Measurements from ENCODE around the gene IFNA13. TPM values are rescaled to one million over a fixed set of nuclear protein-coding genes. Genes with fewer than 3 reads are reported as not detected.

Gene IFNA13
- total and polyA plus RNA-seq, 2 donors (not counting 3 experiments of a cell fraction or from before 2014, with no cell fraction given): not detected

Other genes starting within 250 kb of the IFNA13 start
- gene IFNW1, start 226.2 kb downstream of the IFNA13 start, total RNA-seq: not detected in 2 replicates
- not detected in 2 replicates for gene IFNW1, start 226.2 kb downstream of the IFNA13 start, polyA plus RNA-seq
- not detected in 2 replicates for gene IFNA21, start 201.4 kb downstream of the IFNA13 start, total RNA-seq
- not detected in 2 replicates for gene IFNA21, start 201.4 kb downstream of the IFNA13 start, polyA plus RNA-seq
- not detected in 2 replicates for gene IFNA4, start 180.5 kb downstream of the IFNA13 start, total RNA-seq
- gene IFNA4, start 180.5 kb downstream of the IFNA13 start, polyA plus RNA-seq: not detected in 2 replicates
- not detected in 2 replicates for gene IFNA7, start 165.9 kb downstream of the IFNA13 start, total RNA-seq
- not detected in 2 replicates for gene IFNA7, start 165.9 kb downstream of the IFNA13 start, polyA plus RNA-seq
- not detected in 2 replicates for gene IFNA10, start 160.9 kb downstream of the IFNA13 start, total RNA-seq
- gene IFNA10, start 160.9 kb downstream of the IFNA13 start, polyA plus RNA-seq: not detected in 2 replicates
- gene IFNA16, start 150.7 kb downstream of the IFNA13 start, total RNA-seq: not detected in 2 replicates
- not detected in 2 replicates for gene IFNA16, start 150.7 kb downstream of the IFNA13 start, polyA plus RNA-seq
- gene IFNA17, start 139.8 kb downstream of the IFNA13 start, total RNA-seq: not detected in 2 replicates
- not detected in 2 replicates for gene IFNA17, start 139.8 kb downstream of the IFNA13 start, polyA plus RNA-seq
- gene IFNA14, start 128.1 kb downstream of the IFNA13 start, total RNA-seq: not detected in 2 replicates
- gene IFNA14, start 128.1 kb downstream of the IFNA13 start, polyA plus RNA-seq: not detected in 2 replicates
- not detected in 2 replicates for gene IFNA5, start 62.7 kb downstream of the IFNA13 start, total RNA-seq
- gene IFNA5, start 62.7 kb downstream of the IFNA13 start, polyA plus RNA-seq: not detected in 2 replicates
- 23.5 and 23.6 TPM in 2 replicates for gene KLHL9, start 32.7 kb downstream of the IFNA13 start, total RNA-seq
- gene KLHL9, start 32.7 kb downstream of the IFNA13 start, polyA plus RNA-seq: 7.4 and 8.0 TPM in 2 replicates
- gene IFNA6, start 17.2 kb downstream of the IFNA13 start, total RNA-seq: not detected in 2 replicates
- not detected in 2 replicates for gene IFNA6, start 17.2 kb downstream of the IFNA13 start, polyA plus RNA-seq
- gene IFNA2, start 17.3 kb upstream of the IFNA13 start, total RNA-seq: not detected in 2 replicates
- gene IFNA2, start 17.3 kb upstream of the IFNA13 start, polyA plus RNA-seq: not detected in 2 replicates
- gene IFNA8, start 41.1 kb upstream of the IFNA13 start, total RNA-seq: not detected in 2 replicates
- gene IFNA8, start 41.1 kb upstream of the IFNA13 start, polyA plus RNA-seq: not detected in 2 replicates
- gene IFNA1, start 72.4 kb upstream of the IFNA13 start, total RNA-seq: not detected in 2 replicates
- not detected in 2 replicates for gene IFNA1, start 72.4 kb upstream of the IFNA13 start, polyA plus RNA-seq
- 1.4 and 1.8 TPM in 2 replicates for gene IFNE, start 114.3 kb upstream of the IFNA13 start, total RNA-seq
- 0.11 and 0.22 TPM in 2 replicates for gene IFNE, start 114.3 kb upstream of the IFNA13 start, polyA plus RNA-seq